Prostate gland (tissue), 2 donors: Measurements from ENCODE around the gene RNF148.

Experiments
- CTCF ChIP-seq, 4 experiments: fragments of 200-600 bp in 2 of 4; fragments of 450-650 bp in 2 of 4; sonication (generic) in 2 of 4; IDR thresholded peaks; 1 replicate in 3 of 4; 2 replicates in 1 of 4; pipeline ENCODE4 v1.5.1; 2016 to 2019; ENCODE audit warnings: antibody characterized with exemption in 4 of 4, mild to moderate bottlenecking in 2 of 4, moderate library complexity in 2 of 4
- POLR2A ChIP-seq: fragments of 450-650 bp; IDR thresholded peaks from one replicate; pipeline ENCODE4 v1.6.1; 2016; ENCODE audit warnings: antibody characterized with exemption, mild to moderate bottlenecking
- POLR2AphosphoS5 ChIP-seq: sonication (generic); formaldehyde crosslinking; IDR thresholded peaks from one replicate; pipeline ENCODE4 v1.6.1; 2017; ENCODE audit warnings: antibody characterized with exemption

GRCh38 chr7:122684504-122684903, 18.2 kb downstream of the RNF148 start:
- TF ChIP-seq POLR2A (no peak), CTCF (IDR thresholded peaks at IDR 0.05) (no peak), POLR2AphosphoS5 (no peak)
